Duodenal mucosa (tissue), 2 donors: Measurements from ENCODE around the gene SUGP1.

Experiments used
- H3K27ac ChIP-seq: one replicate; pipeline ENCODE4 v1.7.0; 2013; ENCODE audit warnings: low read depth, low read length
- H3K27me3 ChIP-seq, 2 donors: one replicate each; pipeline ENCODE4 v1.7.0; 2013; ENCODE audit warnings: low read length in 2 of 2, control low read depth in 1 of 2; ENCODE audit not compliant: insufficient read depth in 2 of 2, control insufficient read depth in 1 of 2
- H3K36me3 ChIP-seq, 2 donors: one replicate each; pipeline ENCODE4 v1.7.0; 2013; ENCODE audit warnings: low read length in 2 of 2, control low read depth in 1 of 2; ENCODE audit not compliant: insufficient read depth in 2 of 2, control insufficient read depth in 1 of 2
- H3K4me1 ChIP-seq, 2 donors: one replicate each; pipeline ENCODE4 v1.7.0; 2013; ENCODE audit warnings: low read length in 2 of 2, control low read depth in 1 of 2; ENCODE audit not compliant: insufficient read depth in 2 of 2, control insufficient read depth in 1 of 2
- H3K4me3 ChIP-seq, 2 donors: one replicate each; pipeline ENCODE4 v1.7.0; 2013; ENCODE audit warnings: low read length in 2 of 2, low read depth in 1 of 2
- H3K9ac ChIP-seq, 2 donors: one replicate each; pipeline ENCODE4 v1.7.0; 2013; ENCODE audit warnings: low read length in 2 of 2, low read depth in 1 of 2
- H3K9me3 ChIP-seq, 2 donors: one replicate each; pipeline ENCODE4 v1.7.0; 2013; ENCODE audit warnings: low read length in 2 of 2, control low read depth in 1 of 2; ENCODE audit not compliant: control insufficient read depth in 1 of 2

Gene SUGP1, protein sequence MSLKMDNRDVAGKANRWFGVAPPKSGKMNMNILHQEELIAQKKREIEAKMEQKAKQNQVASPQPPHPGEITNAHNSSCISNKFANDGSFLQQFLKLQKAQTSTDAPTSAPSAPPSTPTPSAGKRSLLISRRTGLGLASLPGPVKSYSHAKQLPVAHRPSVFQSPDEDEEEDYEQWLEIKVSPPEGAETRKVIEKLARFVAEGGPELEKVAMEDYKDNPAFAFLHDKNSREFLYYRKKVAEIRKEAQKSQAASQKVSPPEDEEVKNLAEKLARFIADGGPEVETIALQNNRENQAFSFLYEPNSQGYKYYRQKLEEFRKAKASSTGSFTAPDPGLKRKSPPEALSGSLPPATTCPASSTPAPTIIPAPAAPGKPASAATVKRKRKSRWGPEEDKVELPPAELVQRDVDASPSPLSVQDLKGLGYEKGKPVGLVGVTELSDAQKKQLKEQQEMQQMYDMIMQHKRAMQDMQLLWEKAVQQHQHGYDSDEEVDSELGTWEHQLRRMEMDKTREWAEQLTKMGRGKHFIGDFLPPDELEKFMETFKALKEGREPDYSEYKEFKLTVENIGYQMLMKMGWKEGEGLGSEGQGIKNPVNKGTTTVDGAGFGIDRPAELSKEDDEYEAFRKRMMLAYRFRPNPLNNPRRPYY

DNA sequence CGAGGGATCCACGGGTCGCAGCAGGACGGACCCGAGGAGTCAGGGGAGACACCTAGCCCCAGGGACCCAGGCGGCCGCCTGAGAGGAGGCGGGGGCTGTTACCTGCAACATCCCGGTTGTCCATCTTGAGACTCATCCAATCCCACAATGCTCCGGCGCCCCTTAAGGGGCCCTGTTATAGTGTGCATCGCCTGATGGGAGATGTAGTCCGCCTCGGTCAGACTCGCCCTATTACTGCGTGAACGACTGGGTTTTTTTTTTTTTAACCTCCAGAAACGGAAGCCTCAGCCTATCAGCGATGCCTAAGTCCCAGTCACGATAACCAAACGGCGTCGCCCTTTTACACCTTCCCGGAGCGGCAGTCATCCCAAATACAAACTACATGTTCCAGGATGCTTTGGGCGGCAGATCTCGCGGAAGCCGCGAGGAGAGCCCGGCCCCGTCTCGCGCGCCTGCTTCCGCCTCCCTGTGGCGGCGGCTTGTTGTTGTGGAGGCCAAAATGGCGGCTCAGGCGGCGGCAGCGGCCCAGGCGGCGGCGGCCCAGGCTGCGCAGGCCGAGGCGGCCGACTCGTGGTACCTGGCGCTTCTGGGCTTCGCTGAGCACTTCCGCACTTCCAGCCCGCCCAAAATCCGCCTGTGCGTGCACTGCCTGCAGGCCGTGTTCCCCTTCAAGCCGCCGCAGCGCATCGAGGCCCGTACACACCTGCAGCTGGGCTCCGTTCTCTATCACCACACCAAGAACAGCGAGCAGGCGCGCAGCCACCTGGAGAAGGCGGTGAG, at the start of gene SUGP1, which contains the start of gene MAU2:
Gene SUGP1 (minus strand): TSS at position 149 of the 780 bp plus-strand sequence. CDS start 13 bp downstream, at position 136.
Gene MAU2 (plus strand): TSS at position 469 of the 780 bp plus-strand sequence. CDS start 31 bp downstream, at position 500.
- no peaks in the 10 kb centered on the region for H3K9me3 ChIP-seq
- H3K9ac ChIP-seq = peak within 1 kb of the TSS; percentile 92 to 100
- peaks cover 18 to 29% of the 10 kb centered on the region in 2 donors for H3K36me3 ChIP-seq
- H3K4me3 ChIP-seq = peak within 1 kb of the TSS; percentile 81 to 98
- peaks cover 8 to 14% of the 10 kb centered on the region in 2 donors for H3K4me1 ChIP-seq
- H3K27ac ChIP-seq = peak within 1 kb of the TSS; percentile 84
- H3K27me3 ChIP-seq = no peaks in the 10 kb centered on the region

DNA sequence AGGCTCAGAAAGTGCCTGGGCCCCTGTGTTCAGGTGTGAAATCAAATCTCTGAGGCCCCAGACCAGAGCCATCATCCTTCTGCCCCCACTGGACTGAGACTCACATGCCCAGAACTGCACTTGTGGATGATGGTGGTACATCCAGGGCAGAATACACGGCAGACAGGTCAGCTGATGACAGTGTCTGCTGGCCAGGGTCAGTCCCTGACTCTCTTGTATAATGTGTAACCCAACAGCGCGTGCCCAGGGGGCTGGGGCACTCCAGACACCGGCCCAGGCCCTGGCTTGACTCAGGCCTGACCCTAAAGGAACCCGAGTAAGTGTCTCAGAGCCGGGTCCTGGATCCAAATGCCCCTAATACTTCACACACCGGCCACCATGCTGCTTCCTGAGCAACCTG, 47.8 kb upstream of the SUGP1 start:
- Histone ChIP-seq H3K9ac (no peak overlapping the region), H3K4me1 (peaks cover 0 to 15% of the 10 kb centered on the region in 2 donors), H3K27ac (no peak overlapping the region), H3K9me3 (no peaks in the 10 kb centered on the region), H3K27me3 (no peaks in the 10 kb centered on the region), H3K36me3 (no peaks in the 10 kb centered on the region), H3K4me3 (no peak overlapping the region)

DNA sequence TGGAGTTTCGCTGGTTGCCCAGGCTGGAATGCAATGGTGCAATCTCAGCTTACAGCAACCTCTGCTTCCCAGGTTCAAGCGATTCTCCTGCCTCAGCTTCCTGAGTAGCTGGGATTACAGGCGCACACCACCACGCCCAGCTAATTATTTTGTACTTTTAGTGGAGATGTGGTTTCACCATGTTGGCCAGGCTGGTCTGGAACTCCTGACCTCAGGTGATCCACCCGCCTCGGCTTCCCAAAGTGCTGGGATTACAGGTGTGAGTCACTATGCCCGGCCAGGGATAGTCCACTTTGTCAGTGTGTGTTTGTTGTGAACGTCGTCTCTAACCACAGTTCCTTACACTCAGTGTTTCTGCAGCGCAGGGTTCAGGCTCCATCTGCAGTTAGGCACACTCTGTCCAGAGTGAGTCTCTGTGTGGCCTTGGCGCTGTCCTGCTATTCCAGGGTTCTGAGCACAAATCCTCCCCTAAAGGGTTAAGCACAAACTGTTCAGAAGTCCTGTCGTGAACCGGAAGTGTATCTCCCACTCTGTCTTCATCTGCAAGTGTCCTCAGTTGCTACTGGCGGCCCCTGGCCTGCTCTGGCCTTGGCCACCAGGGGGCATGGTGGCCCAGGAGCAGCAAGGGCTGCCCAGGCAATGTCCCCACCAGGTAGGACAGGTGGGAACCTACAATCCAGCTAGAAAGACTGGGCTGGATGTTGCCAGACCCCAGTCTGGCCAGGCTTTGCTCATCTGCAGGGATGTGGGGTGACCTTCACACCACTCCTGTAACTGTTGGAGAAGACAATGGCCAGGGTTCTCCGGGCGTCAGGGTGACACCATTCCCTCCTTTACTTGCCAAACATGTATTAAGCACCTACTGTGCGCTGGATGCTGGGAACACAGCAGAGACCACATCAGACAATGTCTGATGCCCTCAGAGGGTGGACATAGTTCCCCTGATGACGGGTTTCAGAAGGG, 46.4 kb upstream of the SUGP1 start:
- Histone ChIP-seq H3K27me3 (no peaks in the 10 kb centered on the region), H3K4me1 (peaks cover 0 to 10% of the 10 kb centered on the region in 2 donors), H3K27ac (no peak overlapping the region), H3K9me3 (no peaks in the 10 kb centered on the region), H3K36me3 (no peaks in the 10 kb centered on the region), H3K9ac (peak overlapping the region in 1 of 2 donors; percentile 25), H3K4me3 (peak overlapping the region; percentile 26 to 43)

DNA sequence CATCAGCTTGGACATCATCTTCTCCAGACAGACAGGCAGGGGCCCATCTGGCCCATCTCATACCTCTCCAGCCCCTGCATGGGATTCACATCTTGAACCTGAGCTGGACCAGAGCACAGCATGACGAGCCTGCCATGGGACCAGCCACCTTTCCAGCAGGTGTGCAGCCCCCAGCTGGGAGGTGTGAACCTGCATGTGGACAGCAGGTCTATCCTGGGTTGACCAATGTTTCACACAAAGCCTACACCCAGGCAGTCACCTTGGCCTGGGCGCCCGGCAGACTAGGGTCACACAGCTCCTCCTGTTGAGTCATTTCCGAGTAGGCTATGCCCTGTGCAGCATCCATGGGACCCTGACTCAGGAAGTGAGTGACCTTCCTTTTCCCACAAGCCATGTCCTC, 41.8 kb upstream of the SUGP1 start:
- Histone ChIP-seq H3K27me3 (no peaks in the 10 kb centered on the region), H3K9me3 (no peaks in the 10 kb centered on the region), H3K27ac (no peak overlapping the region), H3K9ac (no peak overlapping the region), H3K36me3 (peaks cover 0 to 4% of the 10 kb centered on the region in 2 donors), H3K4me1 (peaks cover 0 to 15% of the 10 kb centered on the region in 2 donors), H3K4me3 (no peak overlapping the region)

DNA sequence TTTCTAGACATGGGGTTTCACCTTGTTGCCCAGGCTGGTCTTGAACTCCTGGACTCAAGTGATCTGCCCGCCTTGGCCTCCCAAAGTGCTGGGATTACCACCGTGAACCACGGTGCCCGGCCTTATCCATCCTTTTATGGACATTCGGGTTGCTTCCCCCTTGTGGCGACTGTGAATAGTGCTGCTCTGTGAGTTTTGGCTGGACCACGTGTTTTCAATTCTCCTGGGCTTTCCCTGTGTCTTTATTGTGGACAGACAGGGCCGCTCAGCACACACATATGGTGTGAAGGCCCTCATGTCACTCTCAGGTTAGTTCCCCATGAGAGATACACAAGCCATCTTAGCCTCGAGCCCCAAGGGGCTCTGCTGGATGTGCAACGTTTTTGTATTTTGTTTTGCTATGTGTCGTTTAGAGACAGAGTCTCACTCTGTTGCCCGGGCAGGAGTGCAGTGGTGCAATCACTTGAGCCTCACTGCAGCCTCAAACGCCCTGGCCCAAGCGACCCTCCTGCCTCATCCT, 40.8 kb upstream of the SUGP1 start:
- no peak overlapping the region for H3K9ac ChIP-seq
- no peaks in the 10 kb centered on the region for H3K27me3 ChIP-seq
- no peak overlapping the region for H3K27ac ChIP-seq
- no peaks in the 10 kb centered on the region for H3K9me3 ChIP-seq
- H3K4me3 ChIP-seq = peak overlapping the region in 1 of 2 donors; percentile 4
- H3K36me3 ChIP-seq = peaks cover 3 to 13% of the 10 kb centered on the region in 2 donors
- peaks cover 0 to 9% of the 10 kb centered on the region in 2 donors for H3K4me1 ChIP-seq

DNA sequence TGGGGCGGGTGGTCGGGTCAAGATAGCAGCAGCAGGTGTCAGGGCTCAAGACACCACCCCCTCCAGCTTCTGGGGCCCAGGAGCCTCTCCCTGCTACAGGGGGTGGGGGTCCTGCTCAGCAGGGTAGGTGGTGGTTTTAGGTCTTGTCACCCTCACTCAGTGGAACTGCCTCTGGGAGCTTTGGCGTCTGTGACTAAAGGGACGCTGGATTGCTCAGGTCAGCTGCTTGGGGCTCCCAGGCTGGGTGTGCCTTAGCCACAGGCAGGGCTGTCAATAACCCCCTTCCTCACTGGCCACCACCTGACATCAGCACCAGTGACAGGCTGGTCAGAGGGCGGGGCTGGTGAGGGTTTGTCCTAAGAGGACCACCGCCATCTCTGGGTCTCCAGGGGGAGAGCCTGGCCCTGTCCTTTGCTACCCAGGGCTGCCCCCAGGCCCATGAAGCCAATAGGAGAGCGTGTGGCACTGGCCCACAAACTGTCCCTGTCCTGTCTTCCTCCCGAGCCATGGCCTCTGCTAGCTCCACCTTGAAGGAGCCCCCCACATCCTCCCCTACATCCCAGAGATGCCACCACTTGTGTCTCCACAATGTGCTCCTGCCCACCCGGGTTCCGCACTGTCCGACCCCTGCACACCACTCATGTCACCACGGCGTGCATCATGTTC, 36.7 kb upstream of the SUGP1 start:
- Histone ChIP-seq H3K27me3 (no peaks in the 10 kb centered on the region), H3K4me1 (peaks cover 0 to 5% of the 10 kb centered on the region in 2 donors), H3K27ac (no peak overlapping the region), H3K36me3 (peaks cover 42 to 54% of the 10 kb centered on the region in 2 donors), H3K4me3 (no peak overlapping the region), H3K9me3 (no peaks in the 10 kb centered on the region), H3K9ac (no peak overlapping the region)

DNA sequence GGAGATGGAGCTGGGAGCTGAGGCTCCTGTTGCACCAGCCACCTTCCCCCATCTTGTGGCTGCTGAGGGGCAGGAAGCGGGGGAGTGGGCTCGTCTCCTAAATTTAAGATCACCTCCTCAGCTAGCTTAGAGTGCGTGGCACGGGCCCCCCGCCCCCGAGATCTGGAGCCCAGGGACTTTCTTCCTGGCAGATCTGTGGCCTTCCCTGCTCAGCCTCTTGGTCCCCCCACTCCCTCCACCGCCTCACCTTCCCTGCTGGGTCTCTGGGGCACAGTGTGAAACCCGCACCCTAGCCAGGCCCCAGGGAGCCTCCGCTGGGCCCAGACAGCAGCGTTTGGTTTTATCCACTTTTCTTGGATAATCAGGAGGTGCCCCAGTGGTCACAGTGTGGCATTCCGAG, 36.2 kb upstream of the SUGP1 start:
- H3K4me3 ChIP-seq = no peak overlapping the region
- H3K36me3 ChIP-seq = peaks cover 43 to 57% of the 10 kb centered on the region in 2 donors
- H3K9ac ChIP-seq = no peak overlapping the region
- no peaks in the 10 kb centered on the region for H3K9me3 ChIP-seq
- peaks cover 0 to 5% of the 10 kb centered on the region in 2 donors for H3K4me1 ChIP-seq
- H3K27ac ChIP-seq = no peak overlapping the region
- no peaks in the 10 kb centered on the region for H3K27me3 ChIP-seq

DNA sequence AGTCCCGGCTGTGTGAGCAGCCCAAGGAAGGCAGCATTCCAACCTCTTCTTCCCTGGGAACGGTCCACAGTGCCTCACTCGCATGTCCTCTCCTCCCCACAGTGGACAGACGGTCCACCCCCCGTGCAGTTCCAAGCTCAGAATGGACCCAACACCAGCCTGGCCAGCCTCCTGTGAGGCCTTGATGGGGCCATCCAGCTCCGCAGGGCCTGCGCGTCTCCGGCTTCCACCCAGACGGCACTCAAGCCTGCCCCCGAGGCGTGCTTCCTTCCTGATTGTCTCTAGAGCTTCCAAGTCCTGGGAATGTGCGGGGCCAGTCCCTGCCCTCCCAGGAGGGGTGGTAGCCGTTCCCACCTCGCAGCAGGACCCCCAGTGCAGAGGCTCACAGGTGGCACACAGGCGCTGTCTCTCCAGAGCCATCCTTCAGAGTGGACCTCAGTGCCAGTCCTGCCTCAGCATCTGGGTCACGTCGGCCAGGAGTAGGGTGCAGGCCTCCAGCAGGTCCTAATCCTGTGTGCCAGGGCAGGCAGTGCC, 35.4 kb upstream of the SUGP1 start:
- Histone ChIP-seq H3K27ac (no peak overlapping the region), H3K9ac (no peak overlapping the region), H3K27me3 (no peaks in the 10 kb centered on the region), H3K36me3 (peaks cover 43 to 62% of the 10 kb centered on the region in 2 donors), H3K4me1 (no peaks in the 10 kb centered on the region), H3K9me3 (no peaks in the 10 kb centered on the region), H3K4me3 (no peak overlapping the region)
